ENCODE results near the gene PPIG. TPM values are rescaled to one million over a fixed set of nuclear protein-coding genes. Genes with fewer than 3 reads are reported as not detected.

Gene PPIG
- total and polyA plus RNA-seq, 4 experiments from 2014 or later, result 36.8 to 103 (median 81.1) TPM

DNA sequence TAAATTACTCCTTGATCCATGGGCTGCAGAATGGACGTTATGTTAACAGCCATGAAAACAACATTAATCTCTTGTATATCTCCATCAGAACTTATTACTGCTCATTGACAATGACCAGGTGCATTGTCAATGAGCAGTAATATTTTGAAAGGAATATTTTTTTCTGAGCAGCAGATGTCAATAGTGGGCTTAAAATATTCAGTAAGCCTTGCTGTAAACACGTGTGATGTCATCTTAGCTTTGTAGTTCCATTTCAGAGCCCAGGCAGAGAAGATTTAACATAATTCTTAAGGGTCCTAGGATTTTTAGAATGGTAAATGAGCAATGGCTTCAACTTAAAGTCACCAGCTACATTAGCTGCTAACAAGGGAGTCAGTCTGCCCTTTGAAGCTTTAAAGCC, 83.4 kb downstream of the PPIG start:
- CTCF ChIA-PET (ENCODE audit: partially characterized antibody), result no interaction called here
- H3K4me1 ChIP-seq (ENCODE audit: insufficient read depth, low read length), result no peaks in the 10 kb centered on the region
- peaks cover 0 to 4% of the 10 kb centered on the region in 2 donors for H3K27me3 Mint-ChIP-seq
- peaks cover 0 to 2% (median 0%) of the 10 kb centered on the region in 8 donors for H3K9me3 Mint-ChIP-seq
- H3K27ac Mint-ChIP-seq, result no peak overlapping the region
- no peaks in the 10 kb centered on the region for H3K27me3 ChIP-seq (ENCODE audit: insufficient read depth, low read length)
- H3K4me3 ChIP-seq (ENCODE audit: low read length in 2 of 2), result no peak overlapping the region
- no peaks in the 10 kb centered on the region for H3K36me3 ChIP-seq (ENCODE audit: insufficient read depth, low read length)
- H3K4me1 Mint-ChIP-seq, result no peaks in the 10 kb centered on the region
- intact Hi-C loops (cut with micrococcal nuclease), result no loop called here
- no peak for DNase-seq
- no peaks in the 10 kb centered on the region for H3K36me3 Mint-ChIP-seq
- POLR2A ChIA-PET (ENCODE audit: partially characterized antibody), result no interaction called here
- no peaks in the 10 kb centered on the region for H3K9me3 ChIP-seq (ENCODE audit: control insufficient read depth in 1 of 2, low read length in 2 of 2)
- no peak overlapping the region for H3K27ac ChIP-seq (ENCODE audit: low read depth, low read length)
- no peak overlapping the region for H3K4me3 Mint-ChIP-seq

DNA sequence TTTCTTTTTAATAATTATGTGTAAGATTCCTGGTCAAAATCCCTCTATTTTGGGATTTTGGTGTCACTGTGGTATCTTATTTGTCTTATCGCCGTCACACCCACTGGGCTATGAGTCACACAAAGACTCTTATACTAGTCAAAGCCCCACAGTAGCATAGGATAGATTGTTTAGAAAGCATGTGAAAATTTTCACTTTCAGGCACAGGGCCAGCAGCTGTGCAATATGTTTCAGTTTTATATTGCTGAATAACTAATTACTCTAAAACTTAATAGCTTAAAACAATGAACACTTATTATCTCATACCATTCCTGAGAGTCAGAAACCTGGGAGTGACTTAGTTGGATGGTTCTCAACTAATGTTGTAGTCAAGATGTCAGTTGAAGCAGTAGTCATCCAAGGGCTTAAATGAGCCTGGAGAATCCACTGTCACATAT, 86.1 kb downstream of the PPIG start:
- Histone ChIP-seq H3K27ac (ENCODE audit: low read depth, low read length) (no peak overlapping the region), H3K4me3 (ENCODE audit: low read length in 2 of 2) (no peak overlapping the region), H3K9me3 (ENCODE audit: control insufficient read depth in 1 of 2, low read length in 2 of 2) (no peaks in the 10 kb centered on the region), H3K27me3 (ENCODE audit: insufficient read depth, low read length) (no peaks in the 10 kb centered on the region), H3K4me1 (ENCODE audit: insufficient read depth, low read length) (no peaks in the 10 kb centered on the region), H3K36me3 (ENCODE audit: insufficient read depth, low read length) (no peaks in the 10 kb centered on the region)
- H3K36me3 Mint-ChIP-seq, result no peaks in the 10 kb centered on the region
- H3K27me3 Mint-ChIP-seq, result peaks cover 4 to 5% of the 10 kb centered on the region in 2 donors
- intact Hi-C loops (cut with micrococcal nuclease), result no loop called here
- no peaks in the 10 kb centered on the region for H3K4me1 Mint-ChIP-seq
- DNase-seq, result no peak
- H3K27ac Mint-ChIP-seq, result no peak overlapping the region
- H3K4me3 Mint-ChIP-seq, result no peak overlapping the region
- peaks cover 0 to 6% (median 0%) of the 10 kb centered on the region in 8 donors for H3K9me3 Mint-ChIP-seq
- ChIA-PET CTCF (ENCODE audit: partially characterized antibody) (interaction anchor here (0.7 kb wide), 1 partner anchor 28 kb away, joined by 3 read pairs; no protein-coding TSS in a partner anchor), POLR2A (ENCODE audit: partially characterized antibody) (no interaction called here)

DNA sequence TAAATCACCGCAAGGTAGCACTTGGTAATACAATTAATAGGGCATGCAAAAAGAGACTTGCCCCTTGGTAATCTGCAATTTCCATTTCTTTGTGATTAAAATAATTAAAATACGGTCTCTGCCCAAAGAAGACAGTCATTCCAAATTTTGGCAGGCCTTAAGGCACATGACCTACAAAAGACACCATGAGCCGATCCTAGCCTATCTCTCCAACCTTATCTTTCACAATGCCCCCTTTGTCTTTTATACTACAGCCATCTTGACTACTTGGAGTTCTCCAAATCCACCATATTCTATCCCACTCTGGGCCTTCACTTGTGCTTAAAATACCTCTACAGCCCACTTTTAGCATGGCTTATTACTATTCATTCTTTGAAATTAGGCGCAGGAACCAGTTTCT, 86.8 kb downstream of the PPIG start:
- H3K36me3 Mint-ChIP-seq, result no peaks in the 10 kb centered on the region
- DNase-seq, result no peak
- H3K4me3 ChIP-seq (ENCODE audit: low read length in 2 of 2), result no peak overlapping the region
- no peaks in the 10 kb centered on the region for H3K36me3 ChIP-seq (ENCODE audit: insufficient read depth, low read length)
- no peak overlapping the region for H3K4me3 Mint-ChIP-seq
- H3K9me3 ChIP-seq (ENCODE audit: control insufficient read depth in 1 of 2, low read length in 2 of 2), result no peaks in the 10 kb centered on the region
- H3K4me1 ChIP-seq (ENCODE audit: insufficient read depth, low read length), result no peaks in the 10 kb centered on the region
- H3K27ac Mint-ChIP-seq, result no peak overlapping the region
- peaks cover 5 to 6% of the 10 kb centered on the region in 2 donors for H3K27me3 Mint-ChIP-seq
- no peaks in the 10 kb centered on the region for H3K4me1 Mint-ChIP-seq
- H3K27ac ChIP-seq (ENCODE audit: low read depth, low read length), result no peak overlapping the region
- peaks cover 0 to 6% (median 0%) of the 10 kb centered on the region in 8 donors for H3K9me3 Mint-ChIP-seq
- POLR2A ChIA-PET (ENCODE audit: partially characterized antibody), result no interaction called here
- CTCF ChIA-PET (ENCODE audit: partially characterized antibody), result no interaction called here
- H3K27me3 ChIP-seq (ENCODE audit: insufficient read depth, low read length), result no peaks in the 10 kb centered on the region
- intact Hi-C loops (cut with micrococcal nuclease), result no loop called here

DNA sequence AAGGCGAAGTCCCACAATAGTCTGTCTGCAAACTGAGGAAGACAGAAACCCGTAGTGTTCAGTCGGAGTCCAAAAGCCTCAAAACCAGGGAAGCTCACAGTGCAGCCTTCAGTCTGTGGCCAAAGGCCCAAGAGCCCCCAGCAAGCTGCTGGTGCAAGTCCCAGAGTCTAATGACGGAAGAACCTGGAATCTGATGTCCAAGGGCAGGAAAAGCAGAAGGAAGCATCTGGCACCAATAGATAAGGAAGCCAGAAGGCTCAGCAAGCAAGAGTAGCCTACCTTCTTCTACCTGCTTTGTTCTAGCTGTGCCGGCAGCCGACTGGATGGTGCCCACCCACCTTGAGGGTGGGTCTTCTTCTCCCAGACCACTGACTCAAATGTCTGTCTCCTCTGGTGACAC, 88.3 kb downstream of the PPIG start:
- intact Hi-C loops (cut with micrococcal nuclease), result no loop called here
- Mint-ChIP-seq H3K27me3 (peaks cover 5 to 6% of the 10 kb centered on the region in 2 donors), H3K4me3 (no peak overlapping the region), H3K4me1 (no peaks in the 10 kb centered on the region), H3K36me3 (no peaks in the 10 kb centered on the region), H3K27ac (no peak overlapping the region), H3K9me3 (peaks cover 0 to 4% (median 0%) of the 10 kb centered on the region in 8 donors)
- H3K27me3 ChIP-seq (ENCODE audit: insufficient read depth, low read length), result no peaks in the 10 kb centered on the region
- H3K4me1 ChIP-seq (ENCODE audit: insufficient read depth, low read length), result no peaks in the 10 kb centered on the region
- no peak overlapping the region for H3K4me3 ChIP-seq (ENCODE audit: low read length in 2 of 2)
- POLR2A ChIA-PET (ENCODE audit: partially characterized antibody), result no interaction called here
- DNase-seq, result no peak
- no peaks in the 10 kb centered on the region for H3K36me3 ChIP-seq (ENCODE audit: insufficient read depth, low read length)
- no peaks in the 10 kb centered on the region for H3K9me3 ChIP-seq (ENCODE audit: control insufficient read depth in 1 of 2, low read length in 2 of 2)
- CTCF ChIA-PET (ENCODE audit: partially characterized antibody), result no interaction called here
- no peak overlapping the region for H3K27ac ChIP-seq (ENCODE audit: low read depth, low read length)

DNA sequence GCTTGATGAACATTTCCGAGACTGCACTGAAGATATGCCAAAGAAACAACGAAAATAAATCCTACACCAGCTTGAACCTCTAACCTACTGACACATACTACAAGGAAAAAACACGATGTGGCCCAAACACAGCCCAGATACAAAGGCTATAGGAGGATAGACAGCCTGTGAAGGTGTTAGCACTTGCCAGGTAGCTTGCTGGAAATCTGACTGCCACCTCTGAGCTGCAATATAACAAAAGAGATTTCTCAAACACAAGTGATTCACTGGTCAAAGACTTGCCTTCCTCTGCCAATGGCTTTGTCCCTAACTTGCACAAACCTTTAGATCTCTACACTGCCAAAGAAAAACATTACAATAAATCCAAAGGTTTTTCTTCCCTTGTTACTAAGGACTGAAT, 89.0 kb downstream of the PPIG start:
- intact Hi-C loops (cut with micrococcal nuclease), result no loop called here
- Mint-ChIP-seq H3K27me3 (peaks cover 5 to 6% of the 10 kb centered on the region in 2 donors), H3K4me1 (no peaks in the 10 kb centered on the region), H3K27ac (no peak overlapping the region), H3K36me3 (no peaks in the 10 kb centered on the region), H3K4me3 (no peak overlapping the region), H3K9me3 (peaks cover 0 to 4% (median 0%) of the 10 kb centered on the region in 8 donors)
- Histone ChIP-seq H3K27me3 (ENCODE audit: insufficient read depth, low read length) (no peaks in the 10 kb centered on the region), H3K9me3 (ENCODE audit: control insufficient read depth in 1 of 2, low read length in 2 of 2) (no peaks in the 10 kb centered on the region), H3K4me1 (ENCODE audit: insufficient read depth, low read length) (no peaks in the 10 kb centered on the region), H3K4me3 (ENCODE audit: low read length in 2 of 2) (no peak overlapping the region), H3K36me3 (ENCODE audit: insufficient read depth, low read length) (no peaks in the 10 kb centered on the region), H3K27ac (ENCODE audit: low read depth, low read length) (no peak overlapping the region)
- ChIA-PET POLR2A (ENCODE audit: partially characterized antibody) (no interaction called here), CTCF (ENCODE audit: partially characterized antibody) (no interaction called here)
- no peak for DNase-seq

DNA sequence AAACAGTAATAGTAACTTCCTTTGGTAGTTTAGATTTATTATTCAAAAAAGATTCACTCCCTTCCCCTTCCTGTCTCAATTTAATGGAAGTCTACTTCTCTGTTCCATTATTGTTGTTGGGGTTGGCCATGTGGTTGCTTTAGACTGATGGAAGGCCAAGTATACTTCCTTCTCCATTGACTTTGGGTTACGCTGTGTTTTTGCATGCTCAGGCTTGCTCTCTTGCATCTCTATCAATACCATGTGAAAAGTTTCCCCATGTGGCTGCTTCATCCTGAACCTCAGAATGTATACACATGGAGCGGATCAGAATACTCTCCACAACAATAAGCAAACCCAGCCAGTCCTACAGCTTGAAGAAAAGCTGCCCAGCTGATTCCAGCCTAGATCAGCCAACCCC, 89.8 kb downstream of the PPIG start:
- POLR2A ChIA-PET (ENCODE audit: partially characterized antibody), result no interaction called here
- Mint-ChIP-seq H3K36me3 (no peaks in the 10 kb centered on the region), H3K27ac (no peak overlapping the region), H3K27me3 (peaks cover 5 to 6% of the 10 kb centered on the region in 2 donors), H3K4me3 (no peak overlapping the region), H3K4me1 (no peaks in the 10 kb centered on the region), H3K9me3 (peaks cover 0 to 4% (median 0%) of the 10 kb centered on the region in 8 donors)
- H3K4me3 ChIP-seq (ENCODE audit: low read length in 2 of 2), result no peak overlapping the region
- no peaks in the 10 kb centered on the region for H3K9me3 ChIP-seq (ENCODE audit: control insufficient read depth in 1 of 2, low read length in 2 of 2)
- CTCF ChIA-PET (ENCODE audit: partially characterized antibody), result no interaction called here
- no peak for DNase-seq
- no peaks in the 10 kb centered on the region for H3K27me3 ChIP-seq (ENCODE audit: insufficient read depth, low read length)
- H3K27ac ChIP-seq (ENCODE audit: low read depth, low read length), result no peak overlapping the region
- H3K36me3 ChIP-seq (ENCODE audit: insufficient read depth, low read length), result no peaks in the 10 kb centered on the region
- intact Hi-C loops (cut with micrococcal nuclease), result no loop called here
- no peaks in the 10 kb centered on the region for H3K4me1 ChIP-seq (ENCODE audit: insufficient read depth, low read length)

DNA sequence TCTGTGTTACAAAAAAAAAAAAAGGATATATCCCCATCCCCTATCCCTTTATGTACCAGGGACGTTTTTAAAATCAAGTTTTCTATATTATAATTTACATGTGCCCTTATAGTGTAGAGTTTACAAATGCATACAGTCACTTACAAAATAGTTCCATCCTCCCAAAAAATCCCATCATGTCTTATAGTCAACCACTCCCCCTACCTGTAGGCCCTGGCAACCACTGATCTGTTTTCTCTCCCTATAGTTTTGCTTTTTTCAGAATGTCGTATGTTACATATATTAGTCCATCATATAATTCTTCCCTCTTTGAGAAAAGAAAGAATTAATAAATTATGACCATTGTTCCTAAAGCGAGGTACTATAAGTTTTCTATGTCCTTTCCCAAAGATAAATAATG, 92.2 kb downstream of the PPIG start:
- no peak overlapping the region for H3K4me3 Mint-ChIP-seq
- Histone ChIP-seq H3K27ac (ENCODE audit: low read depth, low read length) (no peak overlapping the region), H3K9me3 (ENCODE audit: control insufficient read depth in 1 of 2, low read length in 2 of 2) (no peaks in the 10 kb centered on the region), H3K36me3 (ENCODE audit: insufficient read depth, low read length) (no peaks in the 10 kb centered on the region), H3K4me1 (ENCODE audit: insufficient read depth, low read length) (no peaks in the 10 kb centered on the region), H3K27me3 (ENCODE audit: insufficient read depth, low read length) (no peaks in the 10 kb centered on the region), H3K4me3 (ENCODE audit: low read length in 2 of 2) (no peak overlapping the region)
- intact Hi-C loops (cut with micrococcal nuclease), result no loop called here
- H3K27me3 Mint-ChIP-seq, result peaks cover 5 to 6% of the 10 kb centered on the region in 2 donors
- POLR2A ChIA-PET (ENCODE audit: partially characterized antibody), result no interaction called here
- no peaks in the 10 kb centered on the region for H3K36me3 Mint-ChIP-seq
- DNase-seq, result no peak
- CTCF ChIA-PET (ENCODE audit: partially characterized antibody), result no interaction called here
- no peaks in the 10 kb centered on the region for H3K4me1 Mint-ChIP-seq
- H3K27ac Mint-ChIP-seq, result no peak overlapping the region
- peaks cover 0 to 4% (median 0%) of the 10 kb centered on the region in 8 donors for H3K9me3 Mint-ChIP-seq

DNA sequence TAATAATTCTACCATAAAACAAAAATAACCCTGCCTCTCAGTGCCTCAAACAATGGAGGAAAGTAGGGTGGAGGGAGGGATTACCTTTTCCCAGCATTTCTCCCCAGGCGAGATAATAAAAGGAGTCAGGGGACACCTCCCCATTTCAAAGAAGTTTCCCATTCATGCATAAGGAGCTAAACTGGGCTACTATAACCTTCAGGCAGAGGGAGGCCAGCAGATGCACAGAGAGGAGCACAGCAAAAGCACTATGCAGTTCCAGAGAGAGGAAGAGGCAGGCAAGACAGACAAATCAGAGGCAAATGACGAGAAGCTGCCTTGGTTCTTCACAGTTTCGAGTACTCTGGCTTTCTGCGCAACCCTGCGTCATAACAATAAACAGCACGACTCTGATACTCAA, 92.7 kb downstream of the PPIG start:
- intact Hi-C loops (cut with micrococcal nuclease), result no loop called here
- ChIA-PET POLR2A (ENCODE audit: partially characterized antibody) (no interaction called here), CTCF (ENCODE audit: partially characterized antibody) (no interaction called here)
- DNase-seq, result no peak
- no peaks in the 10 kb centered on the region for H3K9me3 ChIP-seq (ENCODE audit: control insufficient read depth in 1 of 2, low read length in 2 of 2)
- H3K36me3 ChIP-seq (ENCODE audit: insufficient read depth, low read length), result no peaks in the 10 kb centered on the region
- no peaks in the 10 kb centered on the region for H3K4me1 ChIP-seq (ENCODE audit: insufficient read depth, low read length)
- no peaks in the 10 kb centered on the region for H3K4me1 Mint-ChIP-seq
- H3K27me3 Mint-ChIP-seq, result peaks cover 5 to 6% of the 10 kb centered on the region in 2 donors
- no peak overlapping the region for H3K27ac ChIP-seq (ENCODE audit: low read depth, low read length)
- no peak overlapping the region for H3K27ac Mint-ChIP-seq
- H3K9me3 Mint-ChIP-seq, result peaks cover 0 to 4% (median 0%) of the 10 kb centered on the region in 8 donors
- no peak overlapping the region for H3K4me3 Mint-ChIP-seq
- H3K36me3 Mint-ChIP-seq, result no peaks in the 10 kb centered on the region
- H3K27me3 ChIP-seq (ENCODE audit: insufficient read depth, low read length), result no peaks in the 10 kb centered on the region
- no peak overlapping the region for H3K4me3 ChIP-seq (ENCODE audit: low read length in 2 of 2)

Data from CD4-positive, alpha-beta memory T cell (primary cell).